Activated CD4-positive, alpha-beta T cell treated with anti-CD3 and anti-CD28 coated beads, Interleukin-2, amount 50 U/mL, for 48 hours (primary cell): ENCODE measurements around the gene TSEN54.
A peak's percentile ranks its signal among the peaks of the same experiment; 100 is the strongest.

Experiments
- DNase-seq, 2 experiments: peaks; one replicate each; pipeline ENCODE4 v3.0.0-alpha.2; 2020

Gene TSEN54

GRCh38 chr17:75521951-75522727, 5.8 kb downstream of the TSEN54 start:
- no peak for DNase-seq

GRCh38 chr17:75523647-75524046, 7.3 kb downstream of the TSEN54 start:
- no peak for DNase-seq

GRCh38 chr17:75524269-75524969, 8.1 kb downstream of the TSEN54 start:
- no peak for DNase-seq

- DNase-seq = peak; percentile 71 to 76
Observed at GRCh38 chr17:75524970-75525805, 8.9 kb downstream of the TSEN54 start, which contains the start of gene LLGL2. TSS of gene LLGL2 (plus strand) at chr17:75525697. CDS start at chr17:75543427, 17,730 bp downstream.

- DNase-seq = peak in 1 of 2 experiments; percentile 13
Observed at GRCh38 chr17:75525806-75526554, 9.7 kb downstream of the TSEN54 start.

GRCh38 chr17:75526555-75527270, 10.4 kb downstream of the TSEN54 start:
- no peak for DNase-seq

- DNase-seq = no peak
Observed at GRCh38 chr17:75530837-75531720, 14.8 kb downstream of the TSEN54 start.

GRCh38 chr17:75531721-75532072, 15.4 kb downstream of the TSEN54 start:
- DNase-seq = no peak

GRCh38 chr17:75535119-75535537, 18.8 kb downstream of the TSEN54 start:
- DNase-seq = peak; percentile 66 to 73

GRCh38 chr17:75535871-75536270, 19.5 kb downstream of the TSEN54 start:
- DNase-seq = no peak

- DNase-seq = no peak
Observed at GRCh38 chr17:75536366-75536765, 20.0 kb downstream of the TSEN54 start.

GRCh38 chr17:75539967-75540729, 23.8 kb downstream of the TSEN54 start:
- no peak for DNase-seq

GRCh38 chr17:75540923-75541503, 24.7 kb downstream of the TSEN54 start:
- DNase-seq = no peak

GRCh38 chr17:75542229-75542628, 25.9 kb downstream of the TSEN54 start:
- no peak for DNase-seq

GRCh38 chr17:75542728-75543336, 26.5 kb downstream of the TSEN54 start:
- DNase-seq = no peak

GRCh38 chr17:75544250-75544649, 27.9 kb downstream of the TSEN54 start:
- no peak for DNase-seq

GRCh38 chr17:75546181-75546580, 29.9 kb downstream of the TSEN54 start:
- DNase-seq = no peak

GRCh38 chr17:75547091-75547490, 30.8 kb downstream of the TSEN54 start:
- no peak for DNase-seq

GRCh38 chr17:75548813-75549212, 32.5 kb downstream of the TSEN54 start:
- no peak for DNase-seq
